ENCODE data around the gene PDCD6IP.

DNA sequence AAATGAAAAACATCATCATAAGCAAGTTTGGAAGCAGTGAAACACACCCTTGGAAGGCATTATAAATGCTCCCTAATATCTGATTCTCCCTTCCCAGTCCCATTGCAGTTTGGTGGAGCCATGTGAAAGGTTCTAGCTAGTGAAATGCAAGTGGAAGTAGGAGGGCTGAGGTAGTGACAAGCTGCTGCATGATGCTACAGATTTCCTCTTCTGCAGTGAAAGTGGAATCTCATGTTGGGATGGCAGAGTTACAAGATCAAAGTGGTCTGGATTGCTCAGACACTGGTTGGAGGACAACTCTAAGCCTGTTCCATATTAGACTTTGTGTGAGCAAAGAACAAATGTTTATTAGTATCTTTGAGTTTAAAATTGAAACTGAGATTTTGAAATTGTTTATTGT is 3.3 kb upstream of the PDCD6IP start:
- TF ChIP-seq, protein P1, sequence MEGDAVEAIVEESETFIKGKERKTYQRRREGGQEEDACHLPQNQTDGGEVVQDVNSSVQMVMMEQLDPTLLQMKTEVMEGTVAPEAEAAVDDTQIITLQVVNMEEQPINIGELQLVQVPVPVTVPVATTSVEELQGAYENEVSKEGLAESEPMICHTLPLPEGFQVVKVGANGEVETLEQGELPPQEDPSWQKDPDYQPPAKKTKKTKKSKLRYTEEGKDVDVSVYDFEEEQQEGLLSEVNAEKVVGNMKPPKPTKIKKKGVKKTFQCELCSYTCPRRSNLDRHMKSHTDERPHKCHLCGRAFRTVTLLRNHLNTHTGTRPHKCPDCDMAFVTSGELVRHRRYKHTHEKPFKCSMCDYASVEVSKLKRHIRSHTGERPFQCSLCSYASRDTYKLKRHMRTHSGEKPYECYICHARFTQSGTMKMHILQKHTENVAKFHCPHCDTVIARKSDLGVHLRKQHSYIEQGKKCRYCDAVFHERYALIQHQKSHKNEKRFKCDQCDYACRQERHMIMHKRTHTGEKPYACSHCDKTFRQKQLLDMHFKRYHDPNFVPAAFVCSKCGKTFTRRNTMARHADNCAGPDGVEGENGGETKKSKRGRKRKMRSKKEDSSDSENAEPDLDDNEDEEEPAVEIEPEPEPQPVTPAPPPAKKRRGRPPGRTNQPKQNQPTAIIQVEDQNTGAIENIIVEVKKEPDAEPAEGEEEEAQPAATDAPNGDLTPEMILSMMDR (conservative IDR thresholded peaks at IDR 0.05; ENCODE audit: low read length) = no peak
- TF ChIP-seq EZH2phosphoT487 (IDR thresholded peaks at IDR 0.05; ENCODE audit: borderline replicate concordance) = no peak

Data from Loucy (cell line).